Adrenal gland (tissue), 12 donors: Measurements from ENCODE around the gene UBA3. TPM values are rescaled to one million over a fixed set of nuclear protein-coding genes. Genes with fewer than 3 reads are reported as not detected.

Experiments
- DNase-seq, 7 donors: peaks; one replicate each; pipeline ENCODE4 v3.0.0-alpha.2; 2019 to 2020
- H3K27ac ChIP-seq, 5 donors: fragments of 200-600 bp; sonication (generic) in 4 of 5; 1 replicate in 3 of 5; 2 replicates in 2 of 5; pipeline versions ENCODE4 v1.5.1 to v1.8.0; 2016 to 2020; ENCODE audit warnings: mild to moderate bottlenecking in 1 of 5
- H3K27me3 ChIP-seq: fragments of 200-600 bp; 2 replicates; pipeline ENCODE4 v1.8.0; 2021
- H3K36me3 ChIP-seq, 2 donors: fragments of 200-600 bp; replicated peaks in 1 of 2; 1 replicate in 1 of 2; 2 replicates in 1 of 2; pipeline versions ENCODE4 v1.5.1 to v1.8.0; 2018 to 2022
- H3K4me1 ChIP-seq, 2 donors: fragments of 200-600 bp; replicated peaks in 1 of 2; 1 replicate in 1 of 2; 2 replicates in 1 of 2; pipeline versions ENCODE4 v1.5.1 to v1.8.0; 2018 to 2021
- H3K4me3 ChIP-seq, 4 donors: fragments of 200-600 bp; sonication (generic) in 3 of 4; one replicate each; pipeline ENCODE4 v1.5.1; 2016 to 2018
- H3K9me3 ChIP-seq, 3 donors: fragments of 200-600 bp; sonication (generic) in 1 of 3; replicated peaks in 1 of 3; 1 replicate in 2 of 3; 2 replicates in 1 of 3; pipeline versions ENCODE4 v1.5.1 to v1.8.0; 2016 to 2021
- CTCF ChIP-seq, 6 experiments: fragments of 450-650 bp in 4 of 6; fragments of 200-600 bp in 2 of 6; sonication (generic) in 1 of 6; IDR thresholded peaks; 1 replicate in 5 of 6; 2 replicates in 1 of 6; pipeline versions ENCODE4 v1.5.1 to v1.8.0; 2016 to 2021; ENCODE audit warnings: antibody characterized with exemption in 6 of 6, mild to moderate bottlenecking in 2 of 6, moderate library complexity in 1 of 6
- POLR2A ChIP-seq, 2 donors: fragments of 450-650 bp; IDR thresholded peaks; one replicate each; pipeline ENCODE4 v1.6.1; 2017; ENCODE audit warnings: antibody characterized with exemption in 2 of 2, mild to moderate bottlenecking in 2 of 2, moderate library complexity in 1 of 2
- whole genome bisulfite sequencing, 4 donors: extraction: QIAGEN DNeasy Blood & Tissue Kit in 2 of 4; methylation state at CpG; one replicate each; pipeline versions ENCODE4 v1.1.5 to v1.1.7; 2013 to 2017; 5-methylcytosine and 5-hydroxymethylcytosine counted together
- intact Hi-C, 2 donors: fragments of 100-400 bp; cut with DNase I; formaldehyde crosslinking; loops; one replicate each; pipeline versions ENCODE4 v1.14.1 to v1.15.0; 2022 to 2023
- polyA plus RNA-seq, 3 donors: library from polyadenylated mRNA; stranded (reverse); fragments of 200-250 nt in 2 of 3; fragments of 350-450 nt in 1 of 3; fragmentation: Illumina TruSeq in 1 of 3; extraction: RNeasy Lipid Tissue Mini Kit (QIAGEN cat#74804) in 1 of 3; gene quantifications; one replicate each; pipeline ENCODE4 v1.2.3, GENCODE V29; 2013 to 2014
- total RNA-seq, 9 donors: library from RNA; depleted of rRNA in 4 of 9; stranded (reverse); fragments of >200 nt in 4 of 9; fragments of 120-200 nt in 1 of 9; fragmentation: NEBNext Ultra II Directional in 1 of 9; extraction: Animal tissue kit (Norgen Biotek cat#: 25700) in 1 of 9; gene quantifications; one replicate each; pipeline versions ENCODE4 v1.1.0 to v1.2.4, GENCODE V29; 2013 to 2023
- donor health status: healthy with polysubstance abuse.
- donor health status: Bipolar disorder and iron deficiency.
- donor health status: DM: yes; HTN: yes; CAD: no.
- donor health status: DM: no; HTN: no; CAD: no.
- donor health status: DM: no; HTN: no; CAD: no.
- donor health status: DM: yes; HTN: yes; CAD: no.

The UBA3 gene
- total and polyA plus RNA-seq, 12 donors: 31.8 to 85.7 (median 61.5) TPM

- Histone ChIP-seq H3K4me3 (no peak overlapping the region), H3K36me3 (peaks cover 0 to 33% of the 10 kb centered on the region in 2 donors), H3K4me1 (peaks cover 5 to 16% of the 10 kb centered on the region in 2 donors), H3K9me3 (no peaks in the 10 kb centered on the region), H3K27ac (no peak overlapping the region), H3K27me3 (no peaks in the 10 kb centered on the region)
- intact Hi-C loops: no loop called here
- no peak for TF ChIP-seq POLR2A (IDR thresholded peaks at IDR 0.05)
- TF ChIP-seq CTCF (IDR thresholded peaks at IDR 0.05): no peak
- no peak for DNase-seq
- 91 to 96% (median 95%) methylated on average over 8 of the region's 8 CpGs for WGBS, 4 donors
Measured at GRCh38 chr3:69011096-69011730, 69.0 kb downstream of the UBA3 start.

GRCh38 chr3:69009559-69010410 is 70.4 kb downstream of the UBA3 start:
- TF ChIP-seq CTCF (IDR thresholded peaks at IDR 0.05) (no peak), POLR2A (IDR thresholded peaks at IDR 0.05) (no peak)
- WGBS, 4 donors: 68 to 85% (median 80%) methylated on average over 3 of the region's 3 CpGs
- Histone ChIP-seq H3K4me3 (no peak overlapping the region), H3K36me3 (peaks cover 0 to 40% of the 10 kb centered on the region in 2 donors), H3K27ac (no peak overlapping the region), H3K9me3 (no peaks in the 10 kb centered on the region), H3K27me3 (no peaks in the 10 kb centered on the region), H3K4me1 (peaks cover 5 to 16% of the 10 kb centered on the region in 2 donors)
- DNase-seq: no peak
- intact Hi-C loops: no loop called here

DNA sequence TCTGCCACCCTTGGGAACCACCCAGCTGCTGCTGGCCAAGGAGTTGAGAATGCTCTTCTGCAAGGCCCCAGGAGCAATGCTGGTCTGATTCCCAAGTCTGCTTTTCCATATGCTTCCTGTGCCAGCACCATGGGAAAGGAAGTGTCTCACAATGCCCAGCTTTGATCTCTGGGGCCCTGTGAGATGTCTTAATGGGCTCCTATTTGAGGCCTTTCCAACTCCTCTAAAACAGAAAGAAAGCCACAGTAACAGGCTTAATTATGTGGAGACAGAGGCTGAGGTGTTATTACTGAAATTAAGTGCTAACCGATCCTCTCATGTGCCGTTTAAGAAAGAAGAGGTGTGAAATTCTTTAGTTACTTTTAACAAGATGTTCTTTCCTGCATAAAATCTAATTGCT is 71.2 kb downstream of the UBA3 start:
- no peaks in the 10 kb centered on the region for H3K27me3 ChIP-seq
- DNase-seq: no peak
- intact Hi-C loops: no loop called here
- TF ChIP-seq CTCF (IDR thresholded peaks at IDR 0.05) (no peak), POLR2A (IDR thresholded peaks at IDR 0.05) (no peak)
- peaks cover 0 to 47% of the 10 kb centered on the region in 2 donors for H3K36me3 ChIP-seq
- peaks cover under 1 to 10% of the 10 kb centered on the region in 2 donors for H3K4me1 ChIP-seq
- 76 to 90% (median 81%) methylated on average over 2 of the region's 2 CpGs for WGBS, 4 donors
- H3K9me3 ChIP-seq: no peaks in the 10 kb centered on the region
- H3K27ac ChIP-seq: no peak overlapping the region
- H3K4me3 ChIP-seq: no peak overlapping the region

DNA sequence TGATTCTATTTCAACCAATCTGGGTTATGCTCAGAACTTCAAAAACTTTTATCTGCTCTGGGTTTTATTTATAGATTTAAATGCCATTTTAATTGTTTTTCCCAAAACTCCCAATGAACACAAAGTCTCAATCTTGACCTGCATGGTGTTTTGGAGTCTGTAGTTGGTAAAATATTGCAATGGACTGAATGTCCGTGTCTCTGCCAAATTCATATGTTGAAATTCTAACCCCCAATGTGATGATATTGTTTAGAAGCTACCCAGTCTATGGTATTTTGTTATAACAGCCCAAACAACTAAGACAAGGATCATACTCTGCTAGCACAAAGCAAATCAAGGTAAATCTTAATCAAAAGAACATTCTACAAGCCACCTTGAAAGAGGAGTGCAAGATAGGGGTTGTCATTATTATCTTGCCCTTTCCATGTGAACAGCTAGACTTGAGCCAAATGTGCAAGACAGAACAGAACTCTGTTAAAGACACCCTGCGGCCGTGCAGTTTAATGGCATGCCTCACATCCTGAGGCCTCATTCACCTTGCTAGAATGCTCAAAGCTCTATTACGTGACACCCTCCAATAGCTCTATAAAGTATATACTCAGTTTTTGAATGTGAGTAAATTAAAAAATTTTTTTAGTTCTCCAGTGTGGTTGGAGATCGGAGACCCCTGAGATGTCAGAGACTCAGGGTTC is 74.2 kb downstream of the UBA3 start:
- Histone ChIP-seq H3K27ac (no peak overlapping the region), H3K36me3 (peaks cover 0 to 60% of the 10 kb centered on the region in 2 donors), H3K4me1 (no peaks in the 10 kb centered on the region), H3K9me3 (no peaks in the 10 kb centered on the region), H3K4me3 (no peak overlapping the region), H3K27me3 (no peaks in the 10 kb centered on the region)
- WGBS, 4 donors: 90 to 94% (median 93%) methylated on average over 5 of the region's 5 CpGs
- DNase-seq: no peak
- TF ChIP-seq POLR2A (IDR thresholded peaks at IDR 0.05) (no peak), CTCF (IDR thresholded peaks at IDR 0.05) (no peak)
- intact Hi-C loops: no loop called here
